SU-DHL-6 (cell line): Measurements from ENCODE around the gene TNIK.

Experiments
- H2AFZ ChIP-seq: fragments of 200-600 bp; sonication (generic); 2 replicates; pipeline ENCODE4 v1.6.1; 2014; ENCODE audit warnings: low read depth, mild to moderate bottlenecking, moderate library complexity, mixed read lengths, antibody characterized with exemption, low read length; ENCODE audit not compliant: severe bottlenecking
- H3F3A ChIP-seq: fragments of 200-600 bp; shearing (Covaris generic); 2 replicates; pipeline ENCODE4 v1.6.0; 2016; ENCODE audit warnings: antibody characterized with exemption, mild to moderate bottlenecking; ENCODE audit not compliant: insufficient read depth
- H3K27ac ChIP-seq: fragments of 200-600 bp; sonication (generic); 2 replicates; pipeline ENCODE4 v1.5.1; 2016; ENCODE audit warnings: low read depth, mild to moderate bottlenecking, low read length, moderate library complexity, mixed read lengths
- H3K27me3 ChIP-seq: fragments of 200-600 bp; sonication (generic), shearing (Covaris generic); 2 replicates; pipeline ENCODE4 v1.6.0; 2014; ENCODE audit warnings: mild to moderate bottlenecking, low read length
- H3K36me3 ChIP-seq: fragments of 200-600 bp; sonication (generic); 2 replicates; pipeline ENCODE4 v1.6.1; 2014; ENCODE audit warnings: mild to moderate bottlenecking, low read length, mixed read lengths
- H3K4me2 ChIP-seq: fragments of 300-600, 200-600 bp; shearing (Covaris generic), sonication (generic); 2 replicates; pipeline ENCODE4 v1.6.0; 2014; ENCODE audit warnings: low read length, low read depth, mild to moderate bottlenecking; ENCODE audit not compliant: poor library complexity, severe bottlenecking
- H3K4me3 ChIP-seq: fragments of 200-600 bp; sonication (generic); 2 replicates; pipeline ENCODE4 v1.5.1; 2014; ENCODE audit warnings: antibody characterized with exemption, low read length, mild to moderate bottlenecking, mixed read lengths; ENCODE audit not compliant: insufficient read depth, poor library complexity, severe bottlenecking
- H3K79me2 ChIP-seq: fragments of 200-600 bp; sonication (generic); 2 replicates; pipeline ENCODE4 v1.6.1; 2014; ENCODE audit warnings: mild to moderate bottlenecking, low read length, moderate library complexity; ENCODE audit not compliant: insufficient read depth
- H3K9ac ChIP-seq: fragments of 200-600 bp; sonication (generic); 2 replicates; pipeline ENCODE4 v1.7.0; 2014; ENCODE audit warnings: mild to moderate bottlenecking, low read length
- H3K9me2 ChIP-seq: fragments of 200-600 bp; sonication (generic); replicated peaks from 2 replicates; pipeline ENCODE4 v1.6.1; 2014; ENCODE audit warnings: low read length; ENCODE audit not compliant: insufficient read depth
- H3K9me3 ChIP-seq: fragments of 200-600 bp; sonication (generic); 2 replicates; pipeline ENCODE4 v1.6.1; 2014; ENCODE audit warnings: low read length, mixed read lengths; ENCODE audit not compliant: insufficient read depth
- H4K20me1 ChIP-seq: fragments of 200-600 bp; sonication (generic); 2 replicates; pipeline ENCODE4 v1.6.1; 2014; ENCODE audit warnings: low read depth, mild to moderate bottlenecking, antibody characterized with exemption, low read length, moderate library complexity, mixed read lengths
- CTCF ChIP-seq: fragments of 200-600 bp; sonication (generic); IDR thresholded peaks from one replicate; pipeline ENCODE4 v1.5.1; 2017; ENCODE audit warnings: antibody characterized with exemption, mild to moderate bottlenecking, low read length, moderate library complexity; ENCODE audit not compliant: insufficient read depth, poor library complexity, severe bottlenecking
- EZH2phosphoT487 ChIP-seq: fragments of 200-600 bp; sonication (generic), shearing (Covaris generic); conservative IDR thresholded peaks from 2 replicates; pipeline ENCODE4 v1.6.1; 2018; ENCODE audit warnings: mild to moderate bottlenecking, antibody characterized with exemption, low read length, moderate library complexity, mixed read lengths

Gene TNIK

DNA sequence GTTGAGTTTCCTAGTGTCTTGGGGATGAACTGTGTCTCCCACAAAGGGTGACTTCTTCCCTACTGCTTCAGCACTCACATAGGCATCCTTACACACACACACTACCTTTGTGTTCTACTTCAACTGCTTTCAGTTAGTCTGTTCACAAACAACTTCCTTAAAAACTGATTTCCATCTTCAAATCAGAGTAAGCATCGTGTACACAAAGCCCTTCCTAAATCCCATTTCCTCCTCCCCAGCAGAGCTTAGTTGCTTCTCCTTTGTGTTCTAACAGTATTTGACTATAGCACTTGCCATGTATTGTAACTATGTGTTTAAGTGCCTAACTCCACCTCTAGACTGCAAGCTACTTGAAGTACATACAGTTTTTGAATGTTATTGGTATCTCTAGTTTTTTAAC lies 71.7 kb downstream of the TNIK start:
- no peak overlapping the region for H3K4me3 ChIP-seq
- TF ChIP-seq CTCF (no peak), EZH2phosphoT487 (no peak)
- H3K79me2 ChIP-seq: no peaks in the 10 kb centered on the region
- H3K27ac ChIP-seq: no peak overlapping the region
- no peaks in the 10 kb centered on the region for H3K9me3 ChIP-seq
- H2AFZ ChIP-seq: no peak overlapping the region
- no peaks in the 10 kb centered on the region for H4K20me1 ChIP-seq
- no peaks in the 10 kb centered on the region for H3F3A ChIP-seq
- no peaks in the 10 kb centered on the region for H3K9me2 ChIP-seq
- H3K9ac ChIP-seq: no peak overlapping the region
- H3K27me3 ChIP-seq: no peaks in the 10 kb centered on the region
- no peak overlapping the region for H3K4me2 ChIP-seq
- no peaks in the 10 kb centered on the region for H3K36me3 ChIP-seq

- H4K20me1 ChIP-seq: no peaks in the 10 kb centered on the region
- no peak overlapping the region for H3K9ac ChIP-seq
- H3F3A ChIP-seq: no peaks in the 10 kb centered on the region
- no peak overlapping the region for H3K4me3 ChIP-seq
- H3K27ac ChIP-seq: no peak overlapping the region
- no peaks in the 10 kb centered on the region for H3K79me2 ChIP-seq
- TF ChIP-seq CTCF (no peak), EZH2phosphoT487 (no peak)
- H3K9me3 ChIP-seq: no peaks in the 10 kb centered on the region
- H3K27me3 ChIP-seq: no peaks in the 10 kb centered on the region
- no peaks in the 10 kb centered on the region for H3K36me3 ChIP-seq
- no peaks in the 10 kb centered on the region for H3K9me2 ChIP-seq
- no peak overlapping the region for H2AFZ ChIP-seq
- H3K4me2 ChIP-seq: no peak overlapping the region
Observed at GRCh38 chr3:171387062-171387461, 73.1 kb downstream of the TNIK start.

DNA sequence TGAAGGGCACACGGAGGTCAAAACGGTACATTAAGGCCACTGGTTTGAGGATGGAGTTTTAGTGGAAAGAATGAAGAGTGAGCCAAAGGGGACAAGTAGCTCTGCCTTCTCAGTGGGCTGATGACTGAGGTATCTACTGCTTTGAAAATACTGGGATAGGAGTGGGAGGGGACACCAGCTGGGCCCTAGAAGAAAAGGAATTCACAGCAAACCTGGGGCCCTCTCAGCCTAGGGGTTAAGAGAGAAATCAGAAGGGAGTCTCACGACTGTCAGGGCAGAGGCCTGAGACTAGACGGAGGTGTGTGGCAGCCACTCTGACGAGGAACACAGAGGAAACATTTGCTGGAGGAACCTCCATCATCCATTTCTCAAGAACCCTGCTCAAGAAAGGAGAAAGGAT lies 75.1 kb downstream of the TNIK start:
- H4K20me1 ChIP-seq: no peaks in the 10 kb centered on the region
- H3F3A ChIP-seq: no peaks in the 10 kb centered on the region
- no peak overlapping the region for H3K27ac ChIP-seq
- H3K9ac ChIP-seq: no peak overlapping the region
- H3K36me3 ChIP-seq: no peaks in the 10 kb centered on the region
- no peaks in the 10 kb centered on the region for H3K27me3 ChIP-seq
- no peaks in the 10 kb centered on the region for H3K79me2 ChIP-seq
- H3K9me2 ChIP-seq: no peaks in the 10 kb centered on the region
- no peak for TF ChIP-seq CTCF
- TF ChIP-seq EZH2phosphoT487: no peak
- no peak overlapping the region for H3K4me2 ChIP-seq
- no peak overlapping the region for H3K4me3 ChIP-seq
- no peak overlapping the region for H2AFZ ChIP-seq
- no peaks in the 10 kb centered on the region for H3K9me3 ChIP-seq
